MG63 (cell line): Measurements from ENCODE around the gene EXOSC10. TPM values are rescaled to one million over a fixed set of nuclear protein-coding genes. Genes with fewer than 3 reads are reported as not detected.
"Not testable (repeated sequence)": the region's sequence is repeated elsewhere in the genome, so short reads cannot be mapped to it uniquely, and the experiment has no call there.

Source experiments
- DNase-seq: peaks from one replicate; pipeline ENCODE4 v3.0.0-alpha.2; 2020
- H3K27me3 ChIP-seq: fragments of 250-450 bp; sonication (Bioruptor Pico); 2 replicates; pipeline ENCODE4 v1.5.1; 2020; ENCODE audit warnings: mild to moderate bottlenecking, moderate library complexity
- H3K36me3 ChIP-seq: fragments of 250-450 bp; sonication (Bioruptor Pico); 2 replicates; pipeline ENCODE4 v1.5.1; 2020; ENCODE audit warnings: mild to moderate bottlenecking, moderate library complexity
- H3K4me3 ChIP-seq: fragments of 250-450 bp; sonication (Bioruptor Pico); 2 replicates; pipeline ENCODE4 v1.5.1; 2020; ENCODE audit warnings: mild to moderate bottlenecking, moderate library complexity
- H3K9me3 ChIP-seq: fragments of 250-450 bp; sonication (Bioruptor Pico); 2 replicates; pipeline ENCODE4 v1.5.1; 2020; ENCODE audit warnings: mild to moderate bottlenecking, moderate library complexity
- total RNA-seq: library from RNA; depleted of rRNA; stranded (reverse); fragments of >200 nt; shearing (Covaris generic); gene quantifications from 2 replicates; pipeline ENCODE4 v1.2.3, GENCODE V29; 2014; ENCODE audit warnings: low replicate concordance

EXOSC10 gene
- total RNA-seq, 1 experiment from 2014 or later, result 55.2 TPM

DNA sequence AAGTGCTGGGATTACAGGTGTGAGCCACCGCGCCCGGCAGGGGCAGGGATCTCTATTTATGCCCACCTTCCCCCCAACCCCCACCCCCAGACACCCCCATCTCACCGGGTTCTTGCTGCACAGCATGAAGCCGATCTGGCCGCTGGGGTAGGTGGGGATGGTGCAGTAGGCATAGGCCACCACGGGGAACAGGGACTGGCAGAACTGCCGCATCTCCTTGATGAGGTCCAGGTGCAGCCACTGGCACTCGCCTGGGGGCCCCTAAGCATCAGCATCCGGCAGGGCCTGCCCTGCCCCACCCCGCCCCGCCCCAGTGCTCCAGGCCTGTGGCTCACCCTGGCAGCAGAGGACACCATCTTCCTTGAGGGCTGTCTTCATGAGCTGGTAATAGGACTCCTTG lies 44.0 kb downstream of the EXOSC10 start:
- DNase-seq, result no peak
- peaks cover 34% of the 10 kb centered on the region for H3K36me3 ChIP-seq
- H3K9me3 ChIP-seq, result no peaks in the 10 kb centered on the region
- H3K27me3 ChIP-seq, result no peaks in the 10 kb centered on the region
- H3K4me3 ChIP-seq, result no peak overlapping the region

DNA sequence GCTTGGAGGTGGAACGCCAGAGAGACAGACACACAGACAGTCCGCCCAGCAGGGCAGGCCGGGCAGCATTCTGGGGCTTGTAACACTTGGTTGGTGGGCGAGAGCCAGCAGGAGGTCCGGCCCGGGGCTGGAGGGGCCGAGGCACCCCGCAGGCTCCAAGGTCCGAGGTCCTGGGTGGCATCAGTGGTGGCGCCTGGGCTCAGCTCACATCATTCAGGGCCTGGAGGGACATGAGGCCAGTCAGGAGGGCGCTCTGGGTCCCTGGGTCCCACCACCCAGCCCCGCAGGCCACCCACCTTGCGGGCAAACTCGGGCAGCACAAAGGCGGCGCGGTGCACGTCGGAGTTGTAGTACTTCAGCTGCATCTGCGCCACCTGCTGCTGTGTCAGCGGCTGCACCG lies 45.0 kb downstream of the EXOSC10 start:
- Histone ChIP-seq H3K4me3 (no peak overlapping the region), H3K36me3 (peaks cover 34% of the 10 kb centered on the region), H3K27me3 (no peaks in the 10 kb centered on the region), H3K9me3 (no peaks in the 10 kb centered on the region)
- DNase-seq, result no peak

DNA sequence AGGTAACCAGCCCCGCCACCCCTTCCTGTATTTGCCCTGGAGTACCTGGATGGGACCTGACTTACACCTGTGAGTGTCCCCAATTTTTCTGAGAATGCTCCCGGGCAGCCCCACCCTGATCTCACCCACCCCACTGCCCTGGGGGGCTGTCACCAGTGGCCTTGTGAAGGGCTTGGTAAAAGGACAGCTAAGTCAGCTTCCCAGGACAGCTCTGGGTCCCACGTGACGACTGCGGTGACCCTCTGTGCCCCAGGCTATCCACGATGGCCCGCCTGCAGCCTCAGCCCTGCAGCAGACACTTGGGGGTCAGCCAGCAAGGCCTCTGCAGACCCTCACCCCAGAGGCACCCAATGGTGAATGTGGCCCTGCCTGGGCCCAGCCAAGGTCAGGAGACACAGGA lies 45.5 kb downstream of the EXOSC10 start:
- no peaks in the 10 kb centered on the region for H3K9me3 ChIP-seq
- DNase-seq, result no peak
- H3K27me3 ChIP-seq, result no peaks in the 10 kb centered on the region
- H3K36me3 ChIP-seq, result peaks cover 33% of the 10 kb centered on the region
- H3K4me3 ChIP-seq, result no peak overlapping the region

DNA sequence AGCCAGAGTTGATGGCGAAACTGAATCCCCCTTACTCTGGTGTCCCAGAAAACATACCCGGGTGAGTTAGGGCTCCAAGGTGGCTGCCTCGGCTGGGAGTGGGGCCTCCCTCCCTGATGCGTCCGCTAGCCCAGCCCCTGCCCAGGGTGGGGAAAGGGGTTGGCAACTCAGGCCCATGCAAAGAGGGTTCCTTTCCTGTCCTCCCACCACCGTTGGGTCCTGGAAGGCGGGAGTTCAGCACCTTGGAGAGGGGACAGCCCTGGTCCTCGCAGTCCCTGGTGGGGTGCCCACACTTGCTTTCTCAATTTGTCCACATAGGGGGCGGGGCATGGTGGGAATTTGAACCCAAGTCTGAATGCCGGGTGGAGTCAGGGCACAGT lies 45.9 kb downstream of the EXOSC10 start:
- DNase-seq, result no peak
- Histone ChIP-seq H3K9me3 (no peaks in the 10 kb centered on the region), H3K36me3 (peaks cover 29% of the 10 kb centered on the region), H3K4me3 (no peak overlapping the region), H3K27me3 (no peaks in the 10 kb centered on the region)

DNA sequence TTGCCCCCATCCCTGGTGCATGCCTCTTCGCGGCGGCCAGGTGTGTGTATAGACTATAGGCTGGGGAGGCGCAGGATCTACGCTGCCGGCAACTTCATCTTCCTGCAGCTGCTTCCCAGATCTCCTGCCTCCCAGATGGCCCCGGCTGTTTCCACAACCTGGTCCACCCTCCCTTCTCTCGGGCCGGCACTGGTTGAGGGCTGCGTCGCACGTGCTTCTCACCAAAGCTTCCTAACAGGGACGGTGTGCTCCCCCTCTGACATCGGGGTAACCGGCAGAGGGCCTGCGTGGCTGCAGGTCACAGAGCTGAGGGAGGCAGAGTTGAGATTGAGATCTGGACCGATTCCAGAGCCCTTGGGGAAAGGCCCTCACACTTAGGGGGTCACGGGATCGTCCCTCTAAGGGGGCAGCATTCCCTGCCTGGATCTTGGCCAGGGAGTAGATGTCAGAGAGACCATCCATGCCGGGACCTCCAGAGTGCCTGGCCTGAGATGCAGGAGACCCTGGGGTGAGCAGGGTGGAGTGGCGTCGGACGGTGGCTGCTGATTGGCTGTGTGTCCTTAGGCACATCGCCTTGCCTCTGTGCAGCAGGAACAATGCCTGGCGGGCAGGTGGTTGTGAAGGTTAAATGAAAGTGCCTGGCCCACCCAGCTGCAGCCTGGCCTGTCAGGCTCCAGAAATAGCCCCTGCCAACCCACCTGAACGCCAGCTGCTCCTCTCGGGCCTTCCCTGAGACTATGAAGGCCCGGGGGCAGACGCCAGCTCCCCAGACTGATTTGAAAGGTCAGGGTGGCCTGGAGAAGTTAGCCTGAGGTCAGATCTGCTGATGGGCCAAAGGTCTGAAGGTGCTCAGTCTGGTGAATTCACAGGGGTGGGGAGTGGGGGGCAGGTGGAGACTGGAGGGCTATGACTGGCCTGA lies 46.6 kb downstream of the EXOSC10 start:
- H3K4me3 ChIP-seq, result no peak overlapping the region
- H3K9me3 ChIP-seq, result no peaks in the 10 kb centered on the region
- no peaks in the 10 kb centered on the region for H3K27me3 ChIP-seq
- peaks cover 22% of the 10 kb centered on the region for H3K36me3 ChIP-seq
- DNase-seq, result no peak

DNA sequence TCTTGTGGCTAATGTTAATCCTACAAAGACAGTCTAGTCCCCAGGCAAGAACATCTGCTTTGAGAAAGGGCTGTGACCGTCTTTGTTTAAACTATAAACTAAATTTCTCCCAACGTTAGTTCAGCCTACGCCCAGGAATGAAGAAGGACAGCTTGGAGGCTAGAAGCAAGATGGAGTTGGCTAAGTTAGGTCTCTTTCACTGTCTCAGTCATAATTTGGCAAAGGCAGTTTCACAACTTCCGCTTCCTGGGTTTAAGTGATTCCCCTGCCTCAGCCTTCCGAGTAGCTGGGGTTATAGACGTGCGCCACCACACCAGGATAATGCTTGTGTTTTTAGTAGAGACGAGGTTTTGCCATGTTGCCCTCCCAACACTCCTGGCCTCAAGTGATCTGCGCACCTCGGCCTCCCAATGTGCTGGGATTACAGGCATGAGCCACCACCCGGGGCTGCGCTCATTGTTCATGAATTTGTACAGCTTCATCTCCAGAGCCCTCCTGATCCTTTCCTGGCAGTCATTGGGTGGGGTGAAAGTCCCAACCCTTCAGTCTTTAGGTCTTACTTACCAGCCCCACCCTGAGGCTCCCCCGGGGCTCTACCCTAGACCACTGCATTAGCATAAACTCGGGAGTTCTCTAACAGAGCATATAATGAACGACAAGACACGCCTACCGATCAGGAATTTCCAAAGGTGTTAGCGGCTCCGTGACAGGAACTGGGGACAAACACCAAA lies 47.7 kb downstream of the EXOSC10 start:
- no peaks in the 10 kb centered on the region for H3K9me3 ChIP-seq
- peaks cover 14% of the 10 kb centered on the region for H3K36me3 ChIP-seq
- no peaks in the 10 kb centered on the region for H3K27me3 ChIP-seq
- DNase-seq, result no peak
- no peak overlapping the region for H3K4me3 ChIP-seq

DNA sequence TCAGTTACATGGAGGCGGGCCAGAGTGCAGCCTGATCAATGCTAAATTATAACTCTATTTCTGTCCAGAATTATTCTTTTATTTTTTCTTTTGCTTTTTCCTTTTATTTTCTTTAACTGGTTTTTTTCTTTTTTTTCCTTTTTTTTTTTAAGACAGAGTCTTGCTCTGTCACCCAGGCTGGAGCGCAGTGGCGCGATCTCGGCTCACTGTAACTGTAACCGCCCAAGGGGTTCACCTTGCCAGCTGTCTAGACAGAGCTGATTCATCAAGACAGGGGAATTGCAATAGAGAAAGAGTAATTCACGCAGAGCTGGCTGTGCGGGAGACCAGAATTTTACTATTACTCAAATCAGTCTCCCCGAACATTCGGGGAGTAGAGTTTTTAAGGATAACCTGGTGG lies 48.5 kb downstream of the EXOSC10 start:
- not testable (repeated sequence) for H3K4me3 ChIP-seq, H3K9me3 ChIP-seq, H3K27me3 ChIP-seq, DNase-seq, H3K36me3 ChIP-seq

DNA sequence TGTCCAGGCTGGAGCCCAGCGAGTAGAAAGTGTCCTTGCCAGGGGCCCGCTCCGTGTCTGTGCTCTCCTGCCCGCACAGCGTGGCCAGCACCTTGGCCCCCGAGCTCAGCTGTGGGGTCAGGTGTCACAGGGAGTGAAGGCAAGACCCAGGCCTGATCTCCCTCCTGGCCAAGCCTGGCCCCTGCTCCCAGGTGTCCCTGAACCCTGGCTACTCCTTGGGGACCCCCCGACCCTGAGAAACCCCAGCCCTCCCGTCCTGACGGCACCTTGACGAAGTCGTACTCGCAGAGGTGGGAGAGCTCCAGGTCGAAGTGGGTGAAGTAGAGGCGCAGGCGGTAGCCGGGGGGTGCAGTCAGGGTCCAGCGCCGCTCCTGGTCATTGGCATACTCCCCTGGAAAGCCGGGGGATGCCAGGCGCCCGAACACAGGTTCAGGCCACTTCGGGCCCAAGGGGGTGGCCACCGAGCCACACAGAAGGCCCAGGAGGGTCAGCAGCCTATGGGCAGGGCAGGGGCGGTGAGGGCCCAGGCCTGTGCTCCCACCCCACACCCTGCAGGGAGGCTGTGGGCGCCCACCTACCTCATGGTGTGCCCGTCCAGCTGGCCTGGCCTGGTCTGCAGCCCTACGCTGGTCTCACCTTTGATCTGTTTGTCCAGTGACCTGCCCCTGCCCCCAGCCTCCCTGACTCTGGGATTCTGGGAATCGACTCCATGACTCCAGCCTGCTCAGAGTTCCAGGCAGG lies 52.9 kb downstream of the EXOSC10 start, which contains the start of gene MASP2:
TSS of gene MASP2 (minus strand) at position 615 of the 741 bp plus-strand sequence. CDS start at position 583, 32 bp downstream.
- no peak for DNase-seq
- Histone ChIP-seq H3K27me3 (no peaks in the 10 kb centered on the region), H3K9me3 (no peaks in the 10 kb centered on the region), H3K4me3 (no peak within 1 kb of the TSS), H3K36me3 (no peaks in the 10 kb centered on the region)

DNA sequence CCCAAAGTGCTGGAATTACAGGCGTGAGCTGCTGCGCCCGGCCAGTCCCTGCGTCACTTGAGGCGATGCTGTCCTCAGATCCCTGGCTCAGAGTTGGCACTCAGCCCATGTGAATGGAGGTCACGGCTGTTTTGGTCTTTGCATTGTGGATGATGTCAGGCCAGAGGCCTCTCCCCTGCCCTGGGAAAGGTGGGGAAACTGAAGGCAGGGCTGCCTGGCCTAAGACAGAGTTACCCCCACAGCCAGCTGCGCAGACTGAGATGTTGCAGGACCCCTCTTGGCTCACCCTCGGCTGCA lies 53.5 kb downstream of the EXOSC10 start:
- Histone ChIP-seq H3K27me3 (no peaks in the 10 kb centered on the region), H3K36me3 (no peaks in the 10 kb centered on the region), H3K9me3 (no peaks in the 10 kb centered on the region)

DNA sequence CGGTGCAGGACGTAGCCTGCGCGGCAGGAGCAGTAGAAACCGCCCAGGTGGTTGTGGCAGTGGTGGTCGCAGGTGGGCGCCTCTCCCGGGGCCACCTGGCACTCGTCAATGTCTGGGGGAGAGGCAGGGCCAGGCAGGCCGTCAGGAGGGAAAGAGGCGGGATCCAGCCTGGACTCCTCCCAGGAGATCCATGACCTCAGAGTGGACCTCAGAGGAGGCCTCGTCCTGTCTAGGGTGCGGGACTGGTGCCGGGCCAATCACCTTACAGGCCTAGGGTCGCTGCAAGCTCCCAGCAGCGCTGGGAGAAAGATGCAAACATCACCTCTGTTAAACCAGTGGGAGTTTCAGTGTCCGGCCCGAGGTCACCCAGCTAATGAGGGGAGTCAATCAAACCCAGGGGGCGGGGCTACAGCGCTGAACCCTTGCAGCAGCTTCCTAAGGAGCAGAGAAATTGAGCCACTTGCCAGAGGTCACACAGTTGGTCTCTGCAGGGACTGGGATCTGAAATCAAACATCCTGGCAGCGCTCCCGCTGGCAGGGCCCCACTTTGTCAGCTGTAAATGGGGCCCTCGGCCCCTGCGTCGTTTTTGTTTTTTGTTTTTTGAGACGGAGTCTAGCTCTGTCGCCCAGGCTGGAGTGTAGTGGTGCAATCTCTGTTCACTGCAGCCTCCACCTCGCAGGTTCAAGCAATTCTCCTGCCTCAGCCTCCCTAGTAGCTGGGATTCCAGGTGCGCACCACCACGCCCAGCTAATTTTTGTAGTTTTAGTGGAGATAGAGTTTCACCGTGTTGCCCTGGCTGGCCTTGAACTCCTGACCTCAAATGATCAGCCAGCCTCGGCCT lies 54.0 kb downstream of the EXOSC10 start:
- Histone ChIP-seq H3K9me3 (no peaks in the 10 kb centered on the region), H3K27me3 (no peaks in the 10 kb centered on the region), H3K36me3 (no peaks in the 10 kb centered on the region), H3K4me3 (no peak overlapping the region)
- DNase-seq, result no peak

More for the DNA sequence above, 53.5 kb downstream of the EXOSC10 start:
- H3K4me3 ChIP-seq, result no peak overlapping the region
- no peak for DNase-seq

DNA sequence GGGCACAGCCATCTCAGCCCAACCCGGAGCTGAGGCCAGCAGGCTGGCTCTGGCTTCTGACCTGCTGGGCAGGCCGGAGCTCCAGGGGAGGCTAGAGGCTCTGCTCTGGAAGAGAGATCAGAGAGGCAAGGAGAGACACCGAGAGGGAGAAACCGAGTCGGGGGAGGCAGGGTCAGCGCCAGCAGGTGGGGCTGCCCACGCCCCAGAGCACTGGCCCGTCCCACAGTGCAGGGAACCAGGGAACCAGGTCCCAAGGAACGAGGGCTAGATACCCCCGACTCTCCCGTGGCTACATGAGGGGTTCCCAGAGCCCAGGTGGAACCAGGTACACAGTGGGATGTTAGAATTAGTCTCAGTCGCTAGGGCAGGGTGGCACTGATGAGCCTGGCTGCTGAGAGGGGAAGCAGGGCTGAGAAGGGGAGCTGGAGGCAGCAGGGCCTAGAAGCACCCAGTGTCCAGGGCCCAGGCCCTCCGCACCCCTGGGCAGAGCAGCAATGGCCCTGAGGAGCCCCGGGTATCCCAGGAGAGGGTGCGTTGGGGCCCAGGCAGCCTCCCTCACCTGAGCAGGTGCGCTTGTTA lies 54.7 kb downstream of the EXOSC10 start:
- H3K36me3 ChIP-seq, result no peaks in the 10 kb centered on the region
- no peaks in the 10 kb centered on the region for H3K27me3 ChIP-seq
- no peak for DNase-seq

DNA sequence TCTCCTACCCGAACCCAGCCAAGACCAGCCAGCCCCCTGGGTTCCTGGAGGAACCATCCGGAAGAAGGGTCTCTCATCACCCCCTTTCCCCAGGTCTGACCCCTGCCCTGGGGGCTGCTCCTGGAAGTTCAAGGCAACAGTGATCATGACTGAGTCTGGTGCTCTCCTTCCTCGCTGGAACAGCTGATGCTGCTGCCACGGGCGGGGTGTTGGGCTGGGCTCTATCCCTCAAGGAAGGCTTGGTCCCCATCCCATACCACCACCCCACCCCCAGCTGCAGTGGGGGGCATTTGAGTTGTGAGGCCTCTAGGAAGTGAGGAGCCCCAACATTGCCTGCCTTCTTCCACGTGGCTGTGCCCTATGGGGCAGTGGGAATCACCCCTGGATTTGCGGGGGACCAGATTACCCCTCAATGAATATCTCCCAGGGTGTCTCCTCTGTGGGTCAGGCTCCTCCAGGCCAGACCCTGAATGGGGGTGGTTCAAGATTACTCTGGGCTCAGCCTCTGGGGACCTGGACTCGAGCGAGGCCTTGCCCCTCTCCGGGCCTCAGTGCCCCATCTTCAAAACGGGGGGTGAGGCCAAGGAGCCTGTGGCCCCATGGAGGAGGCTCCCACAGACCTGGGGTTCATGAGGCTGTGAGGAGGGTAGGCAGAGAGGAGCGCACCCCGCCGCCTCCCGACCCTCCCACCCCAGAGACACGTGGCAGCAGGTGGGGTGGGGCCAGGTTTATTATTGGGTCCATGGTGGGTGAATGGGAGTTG lies 55.4 kb downstream of the EXOSC10 start:
- H3K9me3 ChIP-seq, result no peaks in the 10 kb centered on the region
- H3K4me3 ChIP-seq, result no peak overlapping the region
- no peak for DNase-seq
- H3K27me3 ChIP-seq, result no peaks in the 10 kb centered on the region
- no peaks in the 10 kb centered on the region for H3K36me3 ChIP-seq

More for the DNA sequence above, 54.7 kb downstream of the EXOSC10 start:
- H3K4me3 ChIP-seq, result no peak overlapping the region
- H3K9me3 ChIP-seq, result no peaks in the 10 kb centered on the region

DNA sequence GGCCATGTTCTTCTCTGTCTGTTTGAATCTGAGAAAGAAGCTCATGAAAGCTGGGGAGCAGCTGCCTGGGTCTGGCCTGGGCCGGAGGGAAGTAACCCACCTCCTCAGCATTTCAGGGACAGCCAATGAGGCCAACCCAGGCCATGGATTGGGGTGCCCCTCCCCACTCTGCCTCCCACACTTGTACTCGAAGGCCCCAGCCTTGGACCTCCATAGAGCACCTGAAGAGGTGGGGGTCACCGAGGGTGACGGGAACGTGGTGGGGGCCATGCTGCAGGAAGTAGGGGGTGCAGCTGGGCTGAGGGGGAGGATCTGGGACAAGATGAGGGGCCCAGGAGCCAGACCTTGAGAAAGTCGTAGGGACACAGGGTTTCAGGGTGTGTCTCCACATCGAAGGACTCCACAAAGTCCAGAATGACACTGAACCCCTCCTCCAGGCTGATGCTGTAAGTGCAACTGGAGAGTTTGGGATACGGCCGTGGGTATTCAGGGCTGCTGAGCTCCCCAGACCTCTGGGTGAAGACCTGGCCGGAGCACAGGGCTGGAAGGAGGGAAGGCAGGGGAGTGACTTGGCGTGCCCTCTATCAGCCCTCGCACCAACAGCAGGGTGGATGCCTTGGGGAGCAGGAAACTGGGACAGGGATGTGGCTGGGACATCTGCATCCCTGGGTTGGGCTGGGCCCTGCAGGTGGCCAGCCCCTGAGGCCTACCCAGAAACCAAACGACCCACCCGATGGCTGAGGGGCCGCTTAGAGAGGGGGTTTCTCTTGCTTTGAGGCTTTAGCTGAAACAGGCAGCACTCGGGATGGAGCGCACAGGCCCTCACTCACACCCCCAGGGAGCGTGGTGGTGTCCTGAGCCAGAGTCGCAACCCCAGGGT lies 56.4 kb downstream of the EXOSC10 start:
- Histone ChIP-seq H3K4me3 (no peak overlapping the region), H3K9me3 (no peaks in the 10 kb centered on the region), H3K36me3 (no peaks in the 10 kb centered on the region), H3K27me3 (no peaks in the 10 kb centered on the region)
- DNase-seq, result no peak

DNA sequence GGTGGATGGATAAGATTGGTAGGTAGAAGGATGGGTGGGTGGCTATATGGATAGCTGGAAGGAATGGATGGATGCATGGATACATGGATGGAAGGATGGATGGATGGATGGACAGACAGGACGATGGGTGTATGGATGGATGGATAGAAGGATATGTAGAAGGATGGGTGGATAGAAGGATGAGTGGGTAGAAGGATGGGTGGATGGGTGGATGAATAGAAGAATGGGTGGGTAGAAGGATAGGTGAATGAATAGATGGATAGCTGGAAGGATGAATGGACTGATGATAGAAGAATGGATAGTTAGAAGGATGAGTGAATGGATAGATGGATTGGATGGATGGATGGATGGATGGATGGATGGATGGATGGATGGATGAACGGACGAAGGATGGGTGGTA lies 57.6 kb downstream of the EXOSC10 start:
- no peaks in the 10 kb centered on the region for H3K9me3 ChIP-seq
- 0 out of 2 replicates have a peak, but pooled peaks cover 3% of the 10 kb centered on the region for H3K27me3 ChIP-seq
- no peak for DNase-seq
- no peak overlapping the region for H3K4me3 ChIP-seq
- no peaks in the 10 kb centered on the region for H3K36me3 ChIP-seq

DNA sequence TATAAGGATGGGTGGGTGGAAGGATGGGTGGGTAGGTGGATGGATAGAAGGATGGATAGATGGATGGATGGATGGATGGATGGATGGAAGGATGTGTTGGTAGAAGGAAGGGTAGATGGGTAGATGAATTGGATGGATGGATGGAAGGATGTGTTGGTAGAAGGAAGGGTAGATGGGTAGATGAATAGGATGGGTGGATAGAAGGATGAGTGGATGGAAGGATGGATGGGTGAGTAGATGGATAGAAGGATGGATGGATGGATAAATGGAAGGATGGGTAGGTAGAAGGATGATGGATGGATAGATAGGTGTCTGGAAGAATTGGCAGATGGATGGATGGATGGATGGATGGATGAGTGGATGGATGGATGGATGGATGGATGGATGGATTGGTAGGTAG lies 58.6 kb downstream of the EXOSC10 start:
- no peaks in the 10 kb centered on the region for H3K9me3 ChIP-seq
- no peak overlapping the region for H3K4me3 ChIP-seq
- H3K27me3 ChIP-seq, result 0 out of 2 replicates have a peak, but pooled peaks cover 3% of the 10 kb centered on the region
- H3K36me3 ChIP-seq, result no peaks in the 10 kb centered on the region
- DNase-seq, result no peak
